IMR-90 (cell line): ENCODE results near the gene COLQ. TPM values are rescaled to one million over a fixed set of nuclear protein-coding genes. Genes with fewer than 3 reads are reported as not detected.

Source experiments
- ATAC-seq: fragments of 200-7000 bp; cut with Tn5 transposase; 2 replicates; pipeline ENCODE4 v1.9.1; 2020; ENCODE audit warnings: low read depth, mild to moderate bottlenecking, moderate library complexity
- BruUV-seq: library from RNA; stranded (reverse); fragments of 400-500 nt; replicated peaks from 2 replicates; lab custom pipeline; 2021; lab: Mats Ljungman, UMichigan
- CTCF ChIA-PET: fragments of 300-600 bp; formaldehyde crosslinking; extraction: SDS; loops from one replicate; lab custom pipeline; 2021; ENCODE audit warnings: antibody characterized with exemption; lab: Yijun Ruan, JAX
- POLR2A ChIA-PET: fragments of 300-600 bp; sonication (Branson Sonifier 250); formaldehyde crosslinking; loops from one replicate; lab custom pipeline; 2022; ENCODE audit warnings: antibody characterized with exemption; ENCODE audit not compliant: unreplicated experiment; lab: Charles Lee
- DNase-seq: peaks from one replicate; pipeline ENCODE4 v3.0.0; 2013
- H2AFZ ChIP-seq: replicated peaks from 2 replicates; pipeline ENCODE3; 2013; ENCODE audit warnings: low read length, mild to moderate bottlenecking; ENCODE audit not compliant: poor library complexity
- H2AK5ac ChIP-seq: 2 replicates; pipeline ENCODE4 v1.6.1; 2013; ENCODE audit warnings: low read depth, low read length, inconsistent platforms
- H2AK9ac ChIP-seq: replicated peaks from 2 replicates; pipeline ENCODE3; 2013; ENCODE audit warnings: mild to moderate bottlenecking, low read depth, low read length, moderate library complexity; ENCODE audit not compliant: poor library complexity
- H2BK120ac ChIP-seq: 2 replicates; pipeline ENCODE4 v1.6.1; 2013; ENCODE audit warnings: low read depth, low read length, inconsistent platforms
- H2BK15ac ChIP-seq: 3 replicates; pipeline ENCODE4 v1.6.1; 2013; ENCODE audit warnings: low read depth, low read length, inconsistent platforms
- H2BK20ac ChIP-seq: 2 replicates; pipeline ENCODE4 v1.6.1; 2013; ENCODE audit warnings: low read depth, mild to moderate bottlenecking, inconsistent platforms, low read length, moderate library complexity
- H2BK5ac ChIP-seq: 2 replicates; pipeline ENCODE4 v1.6.1; 2013; ENCODE audit warnings: mild to moderate bottlenecking, low read depth, low read length, inconsistent platforms; ENCODE audit not compliant: poor library complexity, severe bottlenecking
- H3K14ac ChIP-seq: replicated peaks from 2 replicates; pipeline ENCODE4 v1.6.1; 2013; ENCODE audit warnings: low read depth, low read length, inconsistent platforms
- H3K18ac ChIP-seq: 2 replicates; pipeline ENCODE4 v1.6.1; 2013; ENCODE audit warnings: low read depth, low read length, control low read depth
- H3K23ac ChIP-seq: 2 replicates; pipeline ENCODE4 v1.6.1; 2013; ENCODE audit warnings: low read depth, low read length, inconsistent platforms
- H3K27ac ChIP-seq: 2 replicates; pipeline ENCODE4 v1.5.1; 2013; ENCODE audit warnings: mild to moderate bottlenecking, control low read depth, low read length; ENCODE audit not compliant: insufficient read depth
- H3K27me3 ChIP-seq: 2 replicates; pipeline ENCODE4 v1.6.1; 2013; ENCODE audit warnings: low read length; ENCODE audit not compliant: control insufficient read depth, insufficient read depth
- H3K36me3 ChIP-seq: 2 replicates; pipeline ENCODE4 v1.6.1; 2013; ENCODE audit warnings: low read length, mixed read lengths; ENCODE audit not compliant: control insufficient read depth, insufficient read depth
- H3K4ac ChIP-seq: 2 replicates; pipeline ENCODE4 v1.6.1; 2013; ENCODE audit warnings: low read depth, low read length, inconsistent platforms
- H3K4me1 ChIP-seq: 2 replicates; pipeline ENCODE4 v1.6.1; 2013; ENCODE audit warnings: low read length, mixed read lengths; ENCODE audit not compliant: control insufficient read depth, insufficient read depth
- H3K4me2 ChIP-seq: 2 replicates; pipeline ENCODE4 v1.6.1; 2013; ENCODE audit warnings: low read depth, mild to moderate bottlenecking, control low read depth, low read length, moderate library complexity
- H3K4me3 ChIP-seq: 2 replicates; pipeline ENCODE4 v1.5.1; 2013; ENCODE audit warnings: low read depth, mild to moderate bottlenecking, control low read depth, low read length, moderate library complexity; ENCODE audit not compliant: insufficient read depth
- H3K56ac ChIP-seq: 2 replicates; pipeline ENCODE4 v1.6.1; 2013; ENCODE audit warnings: low read length, inconsistent platforms; ENCODE audit not compliant: insufficient read depth; ENCODE audit errors: extremely low read depth
- H3K79me1 ChIP-seq, 2 experiments: 2 replicates each; pipeline ENCODE4 v1.6.1; 2013; ENCODE audit warnings: low read length in 2 of 2, inconsistent platforms in 1 of 2, low read depth in 1 of 2
- H3K9ac ChIP-seq: 2 replicates; pipeline ENCODE4 v1.6.1; 2013; ENCODE audit warnings: low read depth, low read length, control low read depth
- H3K9me1 ChIP-seq: 2 replicates; pipeline ENCODE4 v1.6.1; 2013; ENCODE audit warnings: low read length, inconsistent platforms; ENCODE audit not compliant: insufficient read depth
- H3K9me3 ChIP-seq: 2 replicates; pipeline ENCODE4 v1.6.1; 2013; ENCODE audit warnings: low read length; ENCODE audit not compliant: control insufficient read depth, insufficient read depth
- H4K20me1 ChIP-seq: 2 replicates; pipeline ENCODE4 v1.6.1; 2013; ENCODE audit warnings: low read length, inconsistent platforms; ENCODE audit not compliant: insufficient read depth
- H4K5ac ChIP-seq: 2 replicates; pipeline ENCODE4 v1.6.1; 2013; ENCODE audit warnings: mild to moderate bottlenecking, low read depth, low read length, control low read depth
- H4K8ac ChIP-seq, 2 experiments: 2 replicates each; pipeline ENCODE4 v1.6.1; 2013; ENCODE audit warnings: low read depth in 2 of 2, low read length in 2 of 2, control low read depth in 1 of 2, inconsistent platforms in 1 of 2
- H4K91ac ChIP-seq: 2 replicates; pipeline ENCODE4 v1.6.1; 2013; ENCODE audit warnings: low read depth, low read length, inconsistent platforms; ENCODE audit not compliant: insufficient read depth
- CHD1 ChIP-seq: IDR thresholded peaks from 2 replicates; pipeline ENCODE4 v1.6.1; 2012; ENCODE audit warnings: low read depth, low read length, improper control_type of control experiment
- MAFK ChIP-seq: IDR thresholded peaks from 2 replicates; pipeline ENCODE4 v1.6.1; 2012; ENCODE audit warnings: low read depth, low read length, improper control_type of control experiment
- MAZ ChIP-seq: IDR thresholded peaks from 2 replicates; pipeline ENCODE4 v1.6.1; 2012; ENCODE audit warnings: low read depth, mild to moderate bottlenecking, low read length, improper control_type of control experiment, moderate library complexity, borderline replicate concordance
- POLR2A ChIP-seq: IDR thresholded peaks from 2 replicates; pipeline ENCODE4 v1.6.1; 2012; ENCODE audit warnings: mild to moderate bottlenecking, low read depth, low read length
- RFX5 ChIP-seq: IDR thresholded peaks from 2 replicates; pipeline ENCODE4 v1.8.0; 2012; ENCODE audit warnings: low read depth, mild to moderate bottlenecking, low read length, moderate library complexity
- SMC3 ChIP-seq: fragments of 150-350 bp; IDR thresholded peaks from 2 replicates; pipeline ENCODE4 v1.6.1; 2016; ENCODE audit warnings: low read depth, mild to moderate bottlenecking, antibody characterized with exemption, low read length, moderate library complexity
- WGBS, 2 experiments: methylation state at CpG; one replicate each; pipeline versions ENCODE4 v1.1.5 to v1.1.7; 2013; ENCODE audit warnings: missing lambda C conversion rate in 2 of 2; ENCODE audit not compliant: insufficient read length in 1 of 2; ENCODE audit errors: extremely low coverage in 2 of 2; 5-methylcytosine and 5-hydroxymethylcytosine counted together
- dilution Hi-C: fragments of 300-500 bp; cut with HindIII; formaldehyde crosslinking; loops from one replicate; pipeline ENCODE4 v1.14.3; 2018; ENCODE audit warnings: low sequenced_read_pairs; ENCODE audit not compliant: unreplicated experiment
- in situ Hi-C: fragments of 300-500 bp; cut with MboI; formaldehyde crosslinking; loops from 3 replicates; pipeline ENCODE4 v1.14.3; 2019; ENCODE audit warnings: low sequenced_read_pairs, inconsistent platforms, mixed read lengths
- intact Hi-C: fragments of 100-400 bp; cut with micrococcal nuclease; formaldehyde crosslinking; loops from 2 replicates; pipeline ENCODE4 v1.10.0; 2022
- polyA plus RNA-seq, 3 experiments: library from polyadenylated mRNA; depleted of rRNA; stranded (reverse); fragments of >200 nt; gene quantifications; 2 replicates each; pipeline ENCODE4 v1.2.3, GENCODE V29; 2012; ENCODE audit warnings: low replicate concordance in 1 of 3
- total RNA-seq: library from RNA; depleted of rRNA; stranded (reverse); fragments of >200 nt; gene quantifications from 2 replicates; pipeline ENCODE4 v1.2.3, GENCODE V29; 2012
- TF ChIP-seq, protein P1 (sequence below): fragments of 150-350 bp; IDR thresholded peaks from 2 replicates; pipeline ENCODE4 v1.6.1; 2016; ENCODE audit warnings: low read depth, mild to moderate bottlenecking, low read length, moderate library complexity, borderline replicate concordance

COLQ gene
- total and polyA plus RNA-seq, 2 of the 4 experiments (the other 2 are of a cell fraction), result 0.18 to 0.65 TPM

- dilution Hi-C loops, result no loop called here
- intact Hi-C loops, result no loop called here
- no peaks in the 10 kb centered on the region for H3K27me3 ChIP-seq
- H4K91ac ChIP-seq, result no peak overlapping the region
- no CpG with 5 or more reads among the region's 4 CpGs for WGBS, 2 experiments
- no peak overlapping the region for H3K9ac ChIP-seq
- no peak overlapping the region for H3K4me3 ChIP-seq
- ATAC-seq, result no peak
- H3K14ac ChIP-seq, result no peak overlapping the region
- no peaks in the 10 kb centered on the region for H4K20me1 ChIP-seq
- no peaks in the 10 kb centered on the region for H3K4me1 ChIP-seq
- no peak overlapping the region for H3K23ac ChIP-seq
- no peak overlapping the region for H2AFZ ChIP-seq
- H3K4me2 ChIP-seq, result no peak overlapping the region
- no peak for TF ChIP-seq MAZ
- no peak for TF ChIP-seq RFX5
- no peak for TF ChIP-seq CHD1
- TF ChIP-seq, protein P1, sequence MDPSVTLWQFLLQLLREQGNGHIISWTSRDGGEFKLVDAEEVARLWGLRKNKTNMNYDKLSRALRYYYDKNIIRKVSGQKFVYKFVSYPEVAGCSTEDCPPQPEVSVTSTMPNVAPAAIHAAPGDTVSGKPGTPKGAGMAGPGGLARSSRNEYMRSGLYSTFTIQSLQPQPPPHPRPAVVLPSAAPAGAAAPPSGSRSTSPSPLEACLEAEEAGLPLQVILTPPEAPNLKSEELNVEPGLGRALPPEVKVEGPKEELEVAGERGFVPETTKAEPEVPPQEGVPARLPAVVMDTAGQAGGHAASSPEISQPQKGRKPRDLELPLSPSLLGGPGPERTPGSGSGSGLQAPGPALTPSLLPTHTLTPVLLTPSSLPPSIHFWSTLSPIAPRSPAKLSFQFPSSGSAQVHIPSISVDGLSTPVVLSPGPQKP, result no peak
- no peak for TF ChIP-seq POLR2A
- TF ChIP-seq SMC3, result no peak
- no peak for TF ChIP-seq MAFK
- H3K4ac ChIP-seq, result no peak overlapping the region
- no peak overlapping the region for H3K56ac ChIP-seq
- H4K5ac ChIP-seq, result no peak overlapping the region
- no peaks in the 10 kb centered on the region for H3K9me3 ChIP-seq
- no peak overlapping the region for H2AK9ac ChIP-seq
- no peaks in the 10 kb centered on the region for H3K79me1 ChIP-seq
- BruUV-seq, result no TSS peak
- H3K9me1 ChIP-seq, result no peaks in the 10 kb centered on the region
- no peak overlapping the region for H2BK120ac ChIP-seq
- no peak overlapping the region for H4K8ac ChIP-seq
- ChIA-PET POLR2A (no interaction called here), CTCF (no interaction called here)
- H2BK20ac ChIP-seq, result no peak overlapping the region
- no peaks in the 10 kb centered on the region for H3K36me3 ChIP-seq
- no peak overlapping the region for H2BK5ac ChIP-seq
- H2AK5ac ChIP-seq, result no peak overlapping the region
- H3K18ac ChIP-seq, result no peak overlapping the region
- no peak for DNase-seq
- in situ Hi-C loops, result no loop called here
- H3K27ac ChIP-seq, result no peak overlapping the region
- no peak overlapping the region for H2BK15ac ChIP-seq
These were observed 19.9 kb upstream of the COLQ start for GRCh38 chr3:15541371-15541770.
